Hepatocyte (in vitro differentiated cells): Measurements from ENCODE around the gene FRS2. TPM values are rescaled to one million over a fixed set of nuclear protein-coding genes. Genes with fewer than 3 reads are reported as not detected.

Source experiments
- DNase-seq: peaks from one replicate; pipeline ENCODE4 v3.0.0-alpha.2; 2016; ENCODE audit warnings: low spot score
- H2AFZ ChIP-seq: fragments of 200-600 bp; sonication (generic); 2 replicates; pipeline ENCODE4 v1.6.0; 2016; ENCODE audit warnings: antibody characterized with exemption, mild to moderate bottlenecking
- H3K27ac ChIP-seq: fragments of 200-600 bp; sonication (generic); 2 replicates; pipeline ENCODE4 v1.5.1; 2016; ENCODE audit warnings: mild to moderate bottlenecking
- H3K27me3 ChIP-seq: fragments of 200-600 bp; sonication (generic); 2 replicates; pipeline ENCODE4 v1.6.1; 2016
- H3K36me3 ChIP-seq: fragments of 200-600 bp; sonication (generic); replicated peaks from 2 replicates; pipeline ENCODE4 v1.5.1; 2016; ENCODE audit warnings: low read depth; ENCODE audit not compliant: insufficient read depth
- H3K4me1 ChIP-seq: fragments of 200-600 bp; sonication (generic); 2 replicates; pipeline ENCODE4 v1.5.1; 2016; ENCODE audit warnings: mild to moderate bottlenecking, moderate library complexity; ENCODE audit not compliant: insufficient read depth
- H3K4me2 ChIP-seq: fragments of 200-600 bp; sonication (generic); 2 replicates; pipeline ENCODE4 v1.6.0; 2016
- H3K4me3 ChIP-seq: fragments of 200-600 bp; sonication (generic); 2 replicates; pipeline ENCODE4 v1.5.1; 2016; ENCODE audit warnings: mild to moderate bottlenecking
- H3K79me2 ChIP-seq: fragments of 200-600 bp; sonication (generic); 2 replicates; pipeline ENCODE4 v1.6.0; 2017; ENCODE audit warnings: mild to moderate bottlenecking
- H3K9me2 ChIP-seq: fragments of 200-600 bp; sonication (generic); replicated peaks from 2 replicates; pipeline ENCODE4 v1.6.0; 2017; ENCODE audit warnings: mild to moderate bottlenecking; ENCODE audit not compliant: insufficient read depth
- H3K9me3 ChIP-seq: fragments of 200-600 bp; sonication (generic); 2 replicates; pipeline ENCODE4 v1.5.1; 2016; ENCODE audit warnings: low read depth, mild to moderate bottlenecking
- H4K20me1 ChIP-seq: fragments of 200-600 bp; sonication (generic); 2 replicates; pipeline ENCODE4 v1.6.0; 2016; ENCODE audit warnings: mild to moderate bottlenecking; ENCODE audit not compliant: insufficient read depth, poor library complexity, severe bottlenecking
- CTCF ChIP-seq: fragments of 200-600 bp; sonication (generic); IDR thresholded peaks from 2 replicates; pipeline ENCODE4 v1.5.1; 2016; ENCODE audit warnings: antibody characterized with exemption, mild to moderate bottlenecking; ENCODE audit not compliant: poor library complexity
- EZH2 ChIP-seq: fragments of 200-600 bp; sonication (generic); IDR thresholded peaks from 2 replicates; pipeline ENCODE4 v1.6.1; 2016; ENCODE audit warnings: antibody characterized with exemption, mild to moderate bottlenecking, borderline replicate concordance
- EZH2phosphoT487 ChIP-seq: fragments of 200-600 bp; sonication (generic); IDR thresholded peaks from one replicate; pipeline ENCODE4 v1.6.1; 2018; ENCODE audit warnings: antibody characterized with exemption, mild to moderate bottlenecking, low read depth, moderate library complexity; ENCODE audit not compliant: unreplicated experiment, severe bottlenecking
- WGBS: methylation state at CpG from one replicate; pipeline ENCODE4 v1.1.6; 2016; ENCODE audit warnings: low lambda C conversion rate; ENCODE audit errors: missing lambda C conversion rate; 5-methylcytosine and 5-hydroxymethylcytosine counted together
- microRNA-seq: library from miRNA; unstranded; fragments of <30 nt; microRNA quantifications from one replicate; pipeline ENCODE4, GENCODE V29; 2017
- polyA plus RNA-seq: library from polyadenylated mRNA; unstranded; fragments of >200 nt; fragmentation: Nextera tagmentation; extraction: Ambion mirVana; gene quantifications from 2 replicates; pipeline ENCODE4 v1.2.1, GENCODE V29; 2016
- small RNA-seq: library from RNA; depleted of rRNA; stranded (forward); fragments of <200 nt; gene quantifications from one replicate; pipeline ENCODE3, GENCODE V24; 2014
- total RNA-seq: library from RNA; depleted of rRNA; stranded (reverse); fragments of >200 nt; gene quantifications from 2 replicates; pipeline ENCODE4 v1.2.3, GENCODE V29; 2014

Gene FRS2
- total and polyA plus RNA-seq, 2 experiments from 2014 or later = 14.7 to 76.4 TPM

GRCh38 chr12:69621551-69621950 lies 151.4 kb downstream of the FRS2 start:
- 85% methylated on average over 2 of the region's 2 CpGs for WGBS
- TF ChIP-seq EZH2 (no peak), EZH2phosphoT487 (no peak), CTCF (no peak)
- no peaks in the 10 kb centered on the region for H4K20me1 ChIP-seq
- no peaks in the 10 kb centered on the region for H3K4me1 ChIP-seq
- no peaks in the 10 kb centered on the region for H3K36me3 ChIP-seq
- no peak overlapping the region for H3K4me2 ChIP-seq
- H2AFZ ChIP-seq = no peak overlapping the region
- no peaks in the 10 kb centered on the region for H3K9me3 ChIP-seq
- no peak overlapping the region for H3K4me3 ChIP-seq
- no peaks in the 10 kb centered on the region for H3K27me3 ChIP-seq
- H3K27ac ChIP-seq = no peak overlapping the region
- no peak for DNase-seq
- H3K9me2 ChIP-seq = no peaks in the 10 kb centered on the region
- no peaks in the 10 kb centered on the region for H3K79me2 ChIP-seq

GRCh38 chr12:69623970-69624369 lies 153.8 kb downstream of the FRS2 start:
- no peak for DNase-seq
- 84% methylated on average over 12 of the region's 13 CpGs for WGBS

GRCh38 chr12:69627501-69627900 lies 157.3 kb downstream of the FRS2 start:
- 94% methylated on average over 8 of the region's 8 CpGs for WGBS
- H3K27ac ChIP-seq = no peak overlapping the region
- H3K79me2 ChIP-seq = no peaks in the 10 kb centered on the region
- H2AFZ ChIP-seq = no peak overlapping the region
- H3K36me3 ChIP-seq = no peaks in the 10 kb centered on the region
- H3K4me1 ChIP-seq = no peaks in the 10 kb centered on the region
- no peaks in the 10 kb centered on the region for H3K9me2 ChIP-seq
- no peaks in the 10 kb centered on the region for H4K20me1 ChIP-seq
- DNase-seq = no peak
- TF ChIP-seq CTCF (no peak), EZH2phosphoT487 (no peak), EZH2 (no peak)
- H3K9me3 ChIP-seq = no peaks in the 10 kb centered on the region
- H3K27me3 ChIP-seq = no peaks in the 10 kb centered on the region
- no peak overlapping the region for H3K4me2 ChIP-seq
- no peak overlapping the region for H3K4me3 ChIP-seq

More at GRCh38 chr12:69623970-69624369, 153.8 kb downstream of the FRS2 start:
- Histone ChIP-seq H4K20me1 (no peaks in the 10 kb centered on the region), H3K79me2 (no peaks in the 10 kb centered on the region), H3K9me3 (no peaks in the 10 kb centered on the region), H3K27me3 (no peaks in the 10 kb centered on the region), H3K4me3 (no peak overlapping the region), H3K4me2 (no peak overlapping the region), H3K4me1 (no peaks in the 10 kb centered on the region), H3K36me3 (no peaks in the 10 kb centered on the region), H2AFZ (no peak overlapping the region), H3K9me2 (no peaks in the 10 kb centered on the region), H3K27ac (no peak overlapping the region)
- TF ChIP-seq EZH2 (no peak), CTCF (no peak), EZH2phosphoT487 (no peak)

Small RNA genes within 50 kb of the gene (microRNA-seq; reads per million reads assigned to microRNA genes)
- gene MIR3913-1 (not detected), gene MIR3913-2 (not detected)

Small RNA genes within 50 kb of the gene (small RNA-seq; reads per million reads assigned to genes)
- 2.4 reads per million, percentile 89 among the genes with 10 or more reads in this experiment for gene MIR3913-1

Other genes with a start within 250 kb of the FRS2 start
- gene CPSF6, start 230.8 kb upstream of the FRS2 start, total RNA-seq = 37.4 and 40.1 TPM in 2 replicates
- gene CPSF6, start 230.8 kb upstream of the FRS2 start, polyA plus RNA-seq = 44.5 and 48.3 TPM in 2 replicates
- 282 and 304 TPM in 2 replicates for gene LYZ, start 122.0 kb upstream of the FRS2 start, total RNA-seq
- 129 and 170 TPM in 2 replicates for gene LYZ, start 122.0 kb upstream of the FRS2 start, polyA plus RNA-seq
- gene YEATS4, start 110.6 kb upstream of the FRS2 start, total RNA-seq = 47.2 and 58.2 TPM in 2 replicates
- gene YEATS4, start 110.6 kb upstream of the FRS2 start, polyA plus RNA-seq = 16.2 and 25.2 TPM in 2 replicates
- gene CCT2, start 115.1 kb downstream of the FRS2 start, total RNA-seq = 188 and 206 TPM in 2 replicates
- gene CCT2, start 115.1 kb downstream of the FRS2 start, polyA plus RNA-seq = 168 and 177 TPM in 2 replicates
- not detected in 2 replicates for gene LRRC10, start 140.5 kb downstream of the FRS2 start, total RNA-seq
- gene LRRC10, start 140.5 kb downstream of the FRS2 start, polyA plus RNA-seq = not detected in 2 replicates
- gene BEST3, start 228.9 kb downstream of the FRS2 start, total RNA-seq = 0.08 and 0.60 TPM in 2 replicates
- gene BEST3, start 228.9 kb downstream of the FRS2 start, polyA plus RNA-seq = 0.34 TPM in 1 of 2 replicates, not detected in the other